ENCODE measurements around the gene ADAMTS1.

The ADAMTS1 gene

DNA sequence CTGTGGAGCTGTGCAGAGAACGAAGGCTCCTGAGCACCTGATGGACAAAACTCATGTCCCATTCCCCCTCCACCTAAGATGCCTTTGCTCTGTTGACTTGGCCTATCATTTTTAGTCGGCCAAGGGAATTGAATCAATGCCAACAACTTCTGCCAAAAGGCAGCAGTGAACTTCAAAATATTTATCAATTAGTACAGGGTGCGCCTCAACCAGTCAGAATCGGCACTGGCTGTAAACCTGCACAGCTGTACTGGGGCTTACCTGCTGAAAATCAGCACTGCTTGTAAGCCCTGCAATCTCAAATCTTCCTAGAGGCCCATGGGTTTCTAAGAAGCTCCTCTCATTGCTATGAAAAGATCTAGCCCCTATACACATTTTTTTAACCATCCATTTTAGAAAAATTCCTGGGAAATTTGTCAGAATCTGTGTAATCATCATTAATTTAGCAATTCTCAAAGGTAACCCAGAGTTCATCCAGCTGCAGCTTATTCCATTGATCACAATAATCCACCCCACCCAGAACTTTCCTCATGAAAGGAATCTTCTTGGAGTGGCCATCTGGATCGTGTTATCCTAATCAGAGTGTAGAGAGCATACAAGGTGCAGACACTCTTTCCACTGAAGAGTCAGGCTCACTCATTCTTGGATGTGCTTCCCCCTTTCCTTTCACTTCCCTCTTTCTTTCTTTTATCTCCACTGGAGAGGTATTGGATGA, 40.2 kb downstream of the ADAMTS1 start:
- Histone ChIP-seq H3K4me3 (ENCODE audit: insufficient read depth, low read depth, low read length, poor library complexity, severe bottlenecking) (no peak overlapping the region), H3K4me1 (ENCODE audit: control insufficient read depth, insufficient read depth, low read length, poor library complexity, severe bottlenecking) (no peaks in the 10 kb centered on the region), H3K9me3 (ENCODE audit: control insufficient read depth, low read length) (no peaks in the 10 kb centered on the region), H3K27ac (ENCODE audit: insufficient read depth, low read length, poor library complexity, severe bottlenecking) (no peak overlapping the region), H3K27me3 (replicated peaks; ENCODE audit: control insufficient read depth, insufficient read depth, low read length, poor library complexity, severe bottlenecking) (no peaks in the 10 kb centered on the region), H3K36me3 (ENCODE audit: control insufficient read depth, insufficient read depth, low read length) (no peaks in the 10 kb centered on the region)
- no peak for DNase-seq

DNA sequence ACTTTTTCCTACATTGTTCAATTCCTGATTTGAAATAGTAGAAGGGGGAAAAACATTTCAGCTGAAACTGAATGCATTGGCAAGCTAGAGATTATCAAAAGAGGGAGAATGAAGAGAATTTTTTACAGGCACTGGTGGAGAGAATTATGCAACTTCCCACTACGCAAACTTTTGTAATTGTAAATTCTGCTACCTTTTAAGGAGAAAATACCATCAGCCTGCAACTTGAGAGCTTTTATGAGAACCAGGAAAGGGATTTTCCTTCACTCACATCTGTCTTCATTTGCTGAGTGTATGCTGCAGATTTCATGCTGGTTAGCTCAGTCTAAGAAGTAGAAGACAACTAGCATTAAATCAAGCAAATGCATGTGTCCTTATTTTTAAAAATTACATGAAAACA, 43.7 kb downstream of the ADAMTS1 start:
- no peak overlapping the region for H3K27ac ChIP-seq (ENCODE audit: insufficient read depth, low read length, poor library complexity, severe bottlenecking)
- DNase-seq: no peak
- H3K4me3 ChIP-seq (ENCODE audit: insufficient read depth, low read depth, low read length, poor library complexity, severe bottlenecking): no peak overlapping the region
- H3K4me1 ChIP-seq (ENCODE audit: control insufficient read depth, insufficient read depth, low read length, poor library complexity, severe bottlenecking): no peaks in the 10 kb centered on the region
- no peaks in the 10 kb centered on the region for H3K9me3 ChIP-seq (ENCODE audit: control insufficient read depth, low read length)
- no peaks in the 10 kb centered on the region for H3K27me3 ChIP-seq (replicated peaks; ENCODE audit: control insufficient read depth, insufficient read depth, low read length, poor library complexity, severe bottlenecking)
- no peaks in the 10 kb centered on the region for H3K36me3 ChIP-seq (ENCODE audit: control insufficient read depth, insufficient read depth, low read length)

DNA sequence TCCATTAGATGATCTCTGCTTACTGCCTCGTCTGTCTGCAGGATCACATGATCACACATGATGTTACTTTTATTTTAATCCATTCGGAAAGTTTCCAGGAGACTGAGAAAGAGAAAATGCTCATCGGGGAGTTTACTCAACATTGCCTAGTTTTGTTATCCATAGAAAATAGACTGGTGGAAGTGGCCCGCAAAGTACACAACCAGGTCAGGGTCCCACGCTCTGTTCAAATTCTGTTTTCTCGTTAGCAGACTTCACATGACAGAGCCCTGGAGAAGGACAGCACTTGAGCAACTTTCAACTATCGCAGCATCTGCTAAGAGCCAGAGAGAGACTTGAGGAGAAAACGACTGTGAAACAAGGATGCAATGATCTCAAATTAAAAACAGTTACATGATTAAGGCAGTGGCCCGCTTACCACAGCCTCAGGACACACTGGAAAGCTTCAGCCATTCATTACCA, 44.2 kb downstream of the ADAMTS1 start:
- no peaks in the 10 kb centered on the region for H3K27me3 ChIP-seq (replicated peaks; ENCODE audit: control insufficient read depth, insufficient read depth, low read length, poor library complexity, severe bottlenecking)
- H3K4me3 ChIP-seq (ENCODE audit: insufficient read depth, low read depth, low read length, poor library complexity, severe bottlenecking): no peak overlapping the region
- H3K36me3 ChIP-seq (ENCODE audit: control insufficient read depth, insufficient read depth, low read length): no peaks in the 10 kb centered on the region
- no peaks in the 10 kb centered on the region for H3K9me3 ChIP-seq (ENCODE audit: control insufficient read depth, low read length)
- no peaks in the 10 kb centered on the region for H3K4me1 ChIP-seq (ENCODE audit: control insufficient read depth, insufficient read depth, low read length, poor library complexity, severe bottlenecking)
- H3K27ac ChIP-seq (ENCODE audit: insufficient read depth, low read length, poor library complexity, severe bottlenecking): no peak overlapping the region
- no peak for DNase-seq

GRCh38 chr21:26800455-26800854, 44.8 kb downstream of the ADAMTS1 start:
- Histone ChIP-seq H3K4me3 (ENCODE audit: insufficient read depth, low read depth, low read length, poor library complexity, severe bottlenecking) (no peak overlapping the region), H3K4me1 (ENCODE audit: control insufficient read depth, insufficient read depth, low read length, poor library complexity, severe bottlenecking) (no peaks in the 10 kb centered on the region), H3K36me3 (ENCODE audit: control insufficient read depth, insufficient read depth, low read length) (no peaks in the 10 kb centered on the region), H3K27me3 (replicated peaks; ENCODE audit: control insufficient read depth, insufficient read depth, low read length, poor library complexity, severe bottlenecking) (no peaks in the 10 kb centered on the region), H3K9me3 (ENCODE audit: control insufficient read depth, low read length) (no peaks in the 10 kb centered on the region), H3K27ac (ENCODE audit: insufficient read depth, low read length, poor library complexity, severe bottlenecking) (no peak overlapping the region)
- DNase-seq: no peak

DNA sequence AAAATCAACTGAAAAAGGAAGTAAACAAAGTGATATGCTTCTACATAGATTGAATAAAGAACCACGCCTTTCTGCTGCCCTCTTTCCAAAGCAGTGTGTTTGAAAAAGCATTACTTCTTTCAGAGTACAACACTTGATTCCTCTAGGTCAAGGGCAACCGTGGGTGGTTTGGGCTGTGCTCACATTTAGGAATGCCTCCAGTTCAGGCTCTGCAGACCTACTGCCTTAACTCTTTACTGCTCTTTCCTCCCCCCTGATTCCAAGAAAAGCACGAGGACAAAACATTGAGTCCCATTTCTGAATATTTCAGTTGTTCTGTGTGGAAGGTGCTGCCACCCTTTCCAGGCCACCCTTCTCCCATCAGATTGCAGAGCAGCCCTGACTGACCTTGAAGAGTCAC, 45.2 kb downstream of the ADAMTS1 start:
- Histone ChIP-seq H3K27me3 (replicated peaks; ENCODE audit: control insufficient read depth, insufficient read depth, low read length, poor library complexity, severe bottlenecking) (no peaks in the 10 kb centered on the region), H3K36me3 (ENCODE audit: control insufficient read depth, insufficient read depth, low read length) (no peaks in the 10 kb centered on the region), H3K27ac (ENCODE audit: insufficient read depth, low read length, poor library complexity, severe bottlenecking) (no peak overlapping the region), H3K9me3 (ENCODE audit: control insufficient read depth, low read length) (no peaks in the 10 kb centered on the region), H3K4me1 (ENCODE audit: control insufficient read depth, insufficient read depth, low read length, poor library complexity, severe bottlenecking) (no peaks in the 10 kb centered on the region), H3K4me3 (ENCODE audit: insufficient read depth, low read depth, low read length, poor library complexity, severe bottlenecking) (no peak overlapping the region)
- DNase-seq: no peak

DNA sequence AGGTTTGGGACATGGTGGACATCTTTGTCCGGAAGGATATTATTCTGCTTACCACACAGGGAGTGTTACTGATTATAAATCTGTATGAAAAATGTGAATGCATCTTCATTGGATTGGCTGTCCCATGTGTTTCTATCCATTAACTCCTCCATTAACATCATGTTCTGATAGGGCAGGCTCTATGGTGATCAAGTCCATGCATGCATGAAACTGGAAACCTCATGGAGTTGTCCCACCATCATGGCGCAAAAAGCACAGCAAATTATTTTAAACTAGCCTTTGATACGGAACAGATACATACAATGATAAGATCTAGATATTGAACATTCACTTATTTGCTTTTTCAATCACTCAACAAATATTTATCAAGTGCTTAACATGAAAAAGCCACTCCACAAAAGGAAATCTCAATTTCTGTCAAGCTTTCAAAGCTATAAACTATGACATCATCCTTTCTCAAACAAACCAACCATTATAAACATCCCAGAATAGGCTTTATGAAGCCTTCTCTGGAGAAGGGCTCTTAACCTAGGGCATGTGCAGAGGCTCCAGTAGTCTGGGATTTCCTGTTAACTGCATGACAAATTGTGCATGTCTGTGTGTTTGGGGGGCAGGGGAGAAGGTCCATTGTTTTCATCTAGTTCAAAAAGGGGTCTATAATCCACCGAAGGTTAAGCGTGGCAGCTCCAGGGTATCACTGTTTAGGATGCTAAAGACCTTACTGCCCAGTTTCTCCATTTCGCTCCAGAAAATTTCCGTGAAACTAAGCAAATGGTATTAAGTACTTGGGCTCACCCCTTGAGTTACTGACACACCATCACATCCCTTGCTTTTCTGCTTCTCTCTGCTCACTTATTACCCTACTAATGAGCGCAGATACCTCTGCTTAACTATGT, 46.1 kb downstream of the ADAMTS1 start:
- H3K9me3 ChIP-seq (ENCODE audit: control insufficient read depth, low read length): no peaks in the 10 kb centered on the region
- H3K4me1 ChIP-seq (ENCODE audit: control insufficient read depth, insufficient read depth, low read length, poor library complexity, severe bottlenecking): no peaks in the 10 kb centered on the region
- no peak overlapping the region for H3K27ac ChIP-seq (ENCODE audit: insufficient read depth, low read length, poor library complexity, severe bottlenecking)
- DNase-seq: no peak
- H3K4me3 ChIP-seq (ENCODE audit: insufficient read depth, low read depth, low read length, poor library complexity, severe bottlenecking): no peak overlapping the region
- H3K36me3 ChIP-seq (ENCODE audit: control insufficient read depth, insufficient read depth, low read length): no peaks in the 10 kb centered on the region
- H3K27me3 ChIP-seq (replicated peaks; ENCODE audit: control insufficient read depth, insufficient read depth, low read length, poor library complexity, severe bottlenecking): no peaks in the 10 kb centered on the region

DNA sequence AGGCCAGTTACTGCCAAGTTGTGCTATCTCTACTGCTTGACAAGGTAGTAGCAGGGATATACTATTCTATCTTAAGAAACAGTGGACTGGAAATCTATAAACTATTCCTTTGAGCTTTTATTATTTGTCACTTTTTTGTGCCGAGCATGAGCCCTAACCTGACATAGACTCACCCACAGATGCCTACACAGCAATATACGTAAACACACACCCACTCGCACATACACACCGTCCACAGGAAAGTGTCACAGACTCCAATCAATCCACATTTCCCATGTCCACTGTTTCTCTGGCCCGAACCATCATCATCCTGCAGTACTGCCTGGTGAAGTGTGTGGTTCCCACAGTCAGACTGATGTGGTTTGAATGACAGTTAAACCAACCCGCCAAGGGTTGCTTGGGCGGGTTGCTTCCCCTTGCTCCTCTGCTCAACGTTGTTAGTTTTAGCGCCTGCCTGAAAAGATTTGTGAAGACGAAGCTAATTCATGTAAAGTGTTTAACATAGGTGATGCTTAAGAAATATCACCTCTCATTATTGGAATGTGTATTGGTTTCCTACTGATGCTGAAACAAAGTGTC, 47.2 kb downstream of the ADAMTS1 start:
- DNase-seq: no peak
- Histone ChIP-seq H3K4me3 (ENCODE audit: insufficient read depth, low read depth, low read length, poor library complexity, severe bottlenecking) (no peak overlapping the region), H3K27ac (ENCODE audit: insufficient read depth, low read length, poor library complexity, severe bottlenecking) (no peak overlapping the region), H3K9me3 (ENCODE audit: control insufficient read depth, low read length) (no peaks in the 10 kb centered on the region), H3K27me3 (replicated peaks; ENCODE audit: control insufficient read depth, insufficient read depth, low read length, poor library complexity, severe bottlenecking) (no peaks in the 10 kb centered on the region), H3K36me3 (ENCODE audit: control insufficient read depth, insufficient read depth, low read length) (no peaks in the 10 kb centered on the region), H3K4me1 (ENCODE audit: control insufficient read depth, insufficient read depth, low read length, poor library complexity, severe bottlenecking) (no peaks in the 10 kb centered on the region)

- no peak for DNase-seq
- H3K36me3 ChIP-seq (ENCODE audit: control insufficient read depth, insufficient read depth, low read length): no peaks in the 10 kb centered on the region
- no peak overlapping the region for H3K27ac ChIP-seq (ENCODE audit: insufficient read depth, low read length, poor library complexity, severe bottlenecking)
- H3K4me3 ChIP-seq (ENCODE audit: insufficient read depth, low read depth, low read length, poor library complexity, severe bottlenecking): no peak overlapping the region
- no peaks in the 10 kb centered on the region for H3K27me3 ChIP-seq (replicated peaks; ENCODE audit: control insufficient read depth, insufficient read depth, low read length, poor library complexity, severe bottlenecking)
- no peaks in the 10 kb centered on the region for H3K4me1 ChIP-seq (ENCODE audit: control insufficient read depth, insufficient read depth, low read length, poor library complexity, severe bottlenecking)
- no peaks in the 10 kb centered on the region for H3K9me3 ChIP-seq (ENCODE audit: control insufficient read depth, low read length)
Observed at GRCh38 chr21:26795866-26796329, 49.3 kb downstream of the ADAMTS1 start.

GRCh38 chr21:26795412-26795805, 49.8 kb downstream of the ADAMTS1 start:
- no peaks in the 10 kb centered on the region for H3K27me3 ChIP-seq (replicated peaks; ENCODE audit: control insufficient read depth, insufficient read depth, low read length, poor library complexity, severe bottlenecking)
- no peaks in the 10 kb centered on the region for H3K4me1 ChIP-seq (ENCODE audit: control insufficient read depth, insufficient read depth, low read length, poor library complexity, severe bottlenecking)
- H3K27ac ChIP-seq (ENCODE audit: insufficient read depth, low read length, poor library complexity, severe bottlenecking): no peak overlapping the region
- no peak for DNase-seq
- H3K9me3 ChIP-seq (ENCODE audit: control insufficient read depth, low read length): no peaks in the 10 kb centered on the region
- no peak overlapping the region for H3K4me3 ChIP-seq (ENCODE audit: insufficient read depth, low read depth, low read length, poor library complexity, severe bottlenecking)
- no peaks in the 10 kb centered on the region for H3K36me3 ChIP-seq (ENCODE audit: control insufficient read depth, insufficient read depth, low read length)

All from effector memory CD4-positive, alpha-beta T cell (primary cell).